HepG2 (cell line): ENCODE measurements around the gene CSTB. TPM values are rescaled to one million over a fixed set of nuclear protein-coding genes. Genes with fewer than 3 reads are reported as not detected.
A peak's percentile ranks its signal among the peaks of the same experiment; 100 is the strongest.

ENCODE experiments used
- ATAC-seq: fragments of 200-7000 bp; cut with Tn5 transposase; 3 replicates; pipeline ENCODE4 v1.9.1; 2020; ENCODE audit warnings: mild to moderate bottlenecking, moderate library complexity
- BruUV-seq: library from RNA; stranded (reverse); fragments of 400-500 nt; replicated peaks from 2 replicates; lab custom pipeline; 2021; lab: Mats Ljungman, UMichigan
- CTCF ChIA-PET: fragments of 300-600 bp; formaldehyde crosslinking; extraction: SDS; loops from one replicate; lab custom pipeline; 2021; ENCODE audit warnings: low total read pairs, inconsistent platforms, low intra/inter-chr PET ratio; lab: Yijun Ruan, JAX
- POLR2A ChIA-PET: fragments of 350-600 bp; sonication (Branson Sonifier 250); formaldehyde crosslinking; loops from one replicate; lab custom pipeline; 2020; ENCODE audit warnings: antibody characterized with exemption, inconsistent platforms; lab: Yijun Ruan, JAX
- DNase-seq: peaks from one replicate; pipeline ENCODE4 v3.0.0-alpha.2; 2015; ENCODE audit warnings: low spot score
- FAIRE-seq: peaks from 3 replicates; lab custom pipeline; 2011; peaks lifted over from hg19 to GRCh38; lab: Jason Lieb, UNC
- H2AFZ ChIP-seq: one replicate; pipeline ENCODE4 v1.6.1; 2011; ENCODE audit warnings: low read length, inconsistent platforms
- H3K27ac ChIP-seq: fragments of 300-600 bp; 3 replicates; pipeline ENCODE4 v1.8.0; 2011; ENCODE audit warnings: mixed run types, mild to moderate bottlenecking, mixed read lengths, low read length, inconsistent platforms; ENCODE audit not compliant: insufficient read depth; ENCODE audit errors: extremely low read length
- H3K27me3 ChIP-seq, 2 experiments: fragments of 200-600 bp in 1 of 2; 2 replicates in 1 of 2; 3 replicates in 1 of 2; pipeline versions ENCODE4 v1.6.0 to v1.8.0; 2011; ENCODE audit warnings: low read length in 2 of 2, mild to moderate bottlenecking in 2 of 2, moderate library complexity in 2 of 2, inconsistent platforms in 1 of 2; ENCODE audit not compliant: insufficient read depth in 2 of 2, control insufficient read depth in 1 of 2
- H3K36me3 ChIP-seq, 2 experiments: fragments of 200-600 bp in 1 of 2; replicated peaks in 1 of 2; 2 replicates in 1 of 2; 3 replicates in 1 of 2; pipeline versions ENCODE4 v1.5.1 to v1.8.0; 2011; ENCODE audit warnings: low read length in 2 of 2, inconsistent platforms in 1 of 2; ENCODE audit not compliant: insufficient read depth in 2 of 2, control insufficient read depth in 1 of 2
- H3K4me1 ChIP-seq: 2 replicates; pipeline ENCODE4 v1.5.1; 2012; ENCODE audit warnings: low read length, inconsistent platforms; ENCODE audit not compliant: insufficient read depth
- H3K4me2 ChIP-seq: 2 replicates; pipeline ENCODE4 v1.6.0; 2011; ENCODE audit warnings: low read depth, low read length, inconsistent platforms
- H3K4me3 ChIP-seq, 3 experiments: fragments of 200-600 bp in 1 of 3; sonication (generic), shearing (Covaris generic) in 1 of 3; replicated peaks in 1 of 3; 2 replicates each; pipeline ENCODE4 v1.5.1; 2011 to 2016; ENCODE audit warnings: low read length in 3 of 3, inconsistent platforms in 2 of 3, low read depth in 2 of 3, mild to moderate bottlenecking in 2 of 3, control low read depth in 1 of 3, mixed read lengths in 1 of 3; ENCODE audit not compliant: insufficient read depth in 1 of 3
- H3K79me2 ChIP-seq: one replicate; pipeline ENCODE4 v1.6.1; 2011; ENCODE audit warnings: low read length, inconsistent platforms; ENCODE audit not compliant: insufficient read depth
- H3K9ac ChIP-seq: 2 replicates; pipeline ENCODE4 v1.6.0; 2011; ENCODE audit warnings: mild to moderate bottlenecking, low read depth, low read length, inconsistent platforms; ENCODE audit not compliant: insufficient read depth
- H3K9me3 ChIP-seq: 2 replicates; pipeline ENCODE4 v1.5.1; 2012; ENCODE audit warnings: mild to moderate bottlenecking, low read length
- H4K20me1 ChIP-seq: 2 replicates; pipeline ENCODE4 v1.6.0; 2011; ENCODE audit warnings: inconsistent platforms, mild to moderate bottlenecking, low read length, moderate library complexity; ENCODE audit not compliant: insufficient read depth
- ARNT2 ChIP-seq: sonication (generic); formaldehyde crosslinking; IDR thresholded peaks from 2 replicates; pipeline ENCODE4 v1.8.0; 2022; ENCODE audit warnings: mild to moderate bottlenecking, low read depth, missing genetic modification reagents, moderate library complexity
- CCAR2 ChIP-seq: fragments of 200-400 bp; formaldehyde crosslinking; optimal IDR thresholded peaks from 2 replicates; pipeline ENCODE3; 2018; ENCODE audit warnings: low read depth, mild to moderate bottlenecking, low read length, moderate library complexity
- E2F1 ChIP-seq: sonication (generic); formaldehyde crosslinking; IDR thresholded peaks from 2 replicates; pipeline ENCODE4 v1.5.0; 2020; ENCODE audit warnings: missing genetic modification reagents
- HMG20A ChIP-seq: IDR thresholded peaks from 2 replicates; pipeline ENCODE4 v1.6.1; 2016; ENCODE audit warnings: borderline replicate concordance
- HNF4A ChIP-seq: sonication (generic); formaldehyde crosslinking; IDR thresholded peaks from 2 replicates; pipeline ENCODE4 v1.4.0; 2020; ENCODE audit warnings: missing genetic modification reagents
- HOXA7 ChIP-seq: sonication (generic); formaldehyde crosslinking; IDR thresholded peaks from 2 replicates; pipeline ENCODE4 v1.8.1; 2022; ENCODE audit warnings: mild to moderate bottlenecking, missing genetic modification reagents, moderate library complexity
- KDM6A ChIP-seq: IDR thresholded peaks from 2 replicates; pipeline ENCODE4 v1.6.1; 2016; ENCODE audit warnings: low read depth
- NCOA2 ChIP-seq: sonication (generic); formaldehyde crosslinking; IDR thresholded peaks from 2 replicates; pipeline ENCODE4 v1.8.0; 2022; ENCODE audit warnings: inconsistent platforms
- NFE2 ChIP-seq: sonication (generic); formaldehyde crosslinking; IDR thresholded peaks from 2 replicates; pipeline ENCODE4 v1.4.0; 2020; ENCODE audit warnings: missing genetic modification reagents
- RFXAP ChIP-seq: sonication (generic); formaldehyde crosslinking; IDR thresholded peaks from 2 replicates; pipeline ENCODE4 v1.4.0; 2020; ENCODE audit warnings: missing genetic modification reagents, borderline replicate concordance
- TBX2 ChIP-seq: sonication (generic); formaldehyde crosslinking; IDR thresholded peaks from 2 replicates; pipeline ENCODE4 v1.5.0; 2020; ENCODE audit warnings: missing genetic modification reagents, mild to moderate bottlenecking, borderline replicate concordance
- TOE1 ChIP-seq: sonication (generic); formaldehyde crosslinking; IDR thresholded peaks from 2 replicates; pipeline ENCODE4 v1.4.0; 2020; ENCODE audit warnings: mild to moderate bottlenecking, missing genetic modification reagents
- TOPORS ChIP-seq: sonication (generic); formaldehyde crosslinking; IDR thresholded peaks from 2 replicates; pipeline ENCODE4 v1.8.0; 2023; ENCODE audit warnings: mild to moderate bottlenecking, missing genetic modification reagents
- ZBTB8A ChIP-seq: sonication (generic); formaldehyde crosslinking; IDR thresholded peaks from 2 replicates; pipeline ENCODE4 v1.4.0; 2020; ENCODE audit warnings: mild to moderate bottlenecking, low read depth, missing genetic modification reagents, borderline replicate concordance
- ZMYM3 ChIP-seq: sonication (generic); formaldehyde crosslinking; IDR thresholded peaks from 2 replicates; pipeline ENCODE4 v1.5.1; 2020; ENCODE audit warnings: mild to moderate bottlenecking, missing genetic modification reagents
- ZNF253 ChIP-seq: sonication (generic); formaldehyde crosslinking; IDR thresholded peaks from 2 replicates; pipeline ENCODE4 v1.8.0; 2022; ENCODE audit warnings: mild to moderate bottlenecking, missing genetic modification reagents, borderline replicate concordance
- ZNF274 ChIP-seq: sonication (generic); formaldehyde crosslinking; IDR thresholded peaks from 2 replicates; pipeline ENCODE4 v1.5.1; 2020; ENCODE audit warnings: mild to moderate bottlenecking, missing genetic modification reagents
- ZNF614 ChIP-seq: IDR thresholded peaks from 2 replicates; pipeline ENCODE4 v1.6.1; 2018; ENCODE audit warnings: missing biosample characterization, missing genetic modification reagents, inconsistent platforms, borderline replicate concordance
- WGBS: methylation state at CpG from one replicate; pipeline ENCODE4 v1.1.6; 2017; ENCODE audit warnings: low lambda C conversion rate; 5-methylcytosine and 5-hydroxymethylcytosine counted together
- in situ Hi-C: cut with HindIII; loops from 2 replicates; pipeline ENCODE4 v1.10.0; 2017; ENCODE audit warnings: low pct_unique_long_range_greater_than_20kb; ENCODE audit not compliant: extremely low pct_ligation_motif_present
- intact Hi-C: fragments of 100-400 bp; cut with micrococcal nuclease; formaldehyde crosslinking; loops from one replicate; pipeline ENCODE4 v1.10.0; 2022; ENCODE audit not compliant: unreplicated experiment
- polyA plus RNA-seq, 8 experiments: library from polyadenylated mRNA; depleted of rRNA in 3 of 8; stranded (reverse) in 7 of 8; unstranded in 1 of 8; fragments of >200 nt; fragmentation: Illumina TruSeq in 4 of 8; extraction: Trizol in 4 of 8; gene quantifications; 2 replicates each; pipeline versions ENCODE4 v1.2.1 to v1.2.3, GENCODE V29; 2011 to 2016; ENCODE audit warnings: low read depth in 4 of 8, missing spikeins in 1 of 8, mixed read lengths in 1 of 8; ENCODE audit not compliant: insufficient read depth in 1 of 8
- total RNA-seq, 5 experiments: library from RNA; depleted of rRNA; stranded (reverse); fragments of >200 nt; fragmentation: Illumina TruSeq; extraction: Trizol; gene quantifications; 2 replicates each; pipeline ENCODE4 v1.2.3, GENCODE V29; 2016; ENCODE audit warnings: low read depth in 1 of 5
- TF ChIP-seq, protein P1 (sequence below): sonication (generic); formaldehyde crosslinking; conservative IDR thresholded peaks from 2 replicates; pipeline ENCODE4 v1.4.0; 2020; ENCODE audit warnings: missing genetic modification reagents
- TF ChIP-seq, protein P2 (sequence below): sonication (generic); formaldehyde crosslinking; IDR thresholded peaks from 2 replicates; pipeline ENCODE4 v1.4.0; 2020; ENCODE audit warnings: missing genetic modification reagents
- TF ChIP-seq, protein P3 (sequence below): sonication (generic); formaldehyde crosslinking; IDR thresholded peaks from 2 replicates; pipeline ENCODE4 v1.8.1; 2023; ENCODE audit warnings: mild to moderate bottlenecking, missing genetic modification reagents, borderline replicate concordance

The CSTB gene
- total and polyA plus RNA-seq, 2 of the 13 experiments (the other 11 are each of a cell fraction or from before 2014, with no cell fraction given), result 11.7 to 94.1 TPM

- TF ChIP-seq E2F1, result no peak
- TF ChIP-seq, protein P1, sequence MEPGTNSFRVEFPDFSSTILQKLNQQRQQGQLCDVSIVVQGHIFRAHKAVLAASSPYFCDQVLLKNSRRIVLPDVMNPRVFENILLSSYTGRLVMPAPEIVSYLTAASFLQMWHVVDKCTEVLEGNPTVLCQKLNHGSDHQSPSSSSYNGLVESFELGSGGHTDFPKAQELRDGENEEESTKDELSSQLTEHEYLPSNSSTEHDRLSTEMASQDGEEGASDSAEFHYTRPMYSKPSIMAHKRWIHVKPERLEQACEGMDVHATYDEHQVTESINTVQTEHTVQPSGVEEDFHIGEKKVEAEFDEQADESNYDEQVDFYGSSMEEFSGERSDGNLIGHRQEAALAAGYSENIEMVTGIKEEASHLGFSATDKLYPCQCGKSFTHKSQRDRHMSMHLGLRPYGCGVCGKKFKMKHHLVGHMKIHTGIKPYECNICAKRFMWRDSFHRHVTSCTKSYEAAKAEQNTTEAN, result no peak
- no peak for TF ChIP-seq TBX2 (CRISPR knock-in tag)
- TF ChIP-seq, all 625 proteins: peak for 13
These were observed 14.0 kb upstream of the CSTB start (continued) for GRCh38 chr21:43790010-43790524.

DNA sequence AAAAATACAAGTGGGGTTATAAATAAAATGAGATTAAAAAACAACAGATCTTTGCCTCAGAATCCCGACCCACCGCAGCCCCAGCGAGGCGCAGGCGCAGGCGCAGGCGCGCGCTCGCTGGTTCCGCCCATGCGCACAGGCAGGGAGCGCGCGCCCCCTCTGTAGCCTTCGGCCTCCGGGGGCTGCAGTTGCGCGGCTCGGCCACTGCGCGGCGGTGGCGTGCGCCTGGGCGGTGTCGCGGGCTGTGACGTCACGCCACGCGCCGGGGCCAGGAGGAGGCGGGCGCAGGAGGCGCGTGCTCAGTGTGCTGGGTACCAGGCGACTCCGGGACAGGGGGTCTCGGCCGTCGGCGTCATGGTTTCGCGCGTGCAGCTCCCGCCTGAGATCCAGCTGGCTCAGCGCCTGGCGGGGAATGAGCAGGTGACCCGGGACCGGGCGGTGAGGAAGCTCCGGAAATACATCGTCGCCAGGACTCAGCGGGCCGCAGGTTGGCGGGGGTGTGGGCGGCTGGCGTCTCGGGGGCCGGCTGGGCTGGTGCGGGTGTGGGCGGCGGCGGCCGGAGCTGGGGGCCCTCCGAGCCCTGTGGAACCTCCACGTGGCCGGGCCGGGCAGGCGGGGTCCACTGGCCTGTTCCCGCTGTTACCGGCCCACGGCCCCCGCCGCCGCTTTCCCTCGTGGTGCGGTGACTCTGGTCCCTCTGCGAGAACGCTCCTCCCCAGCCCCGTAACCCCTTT lies 13.3 kb upstream of the CSTB start, which contains the start of gene RRP1:
Gene RRP1, plus strand, starts transcription at position 302 of the 734 bp plus-strand sequence. Its CDS starts 53 bp downstream, at position 355.
- in situ Hi-C loops, result no loop called here
- H4K20me1 ChIP-seq, result peaks cover 5% of the 10 kb centered on the region; the same call in 1 of the 2 replicates
- ChIA-PET CTCF (interaction anchor here (0.9 kb wide), 1 partner anchor 186 kb away, joined by 4 read pairs; no protein-coding TSS in a partner anchor), POLR2A (interaction anchor here (0.7 to 2.7 kb wide), 5 partner anchors 12 to 129 kb away, joined by 3 to 21 read pairs (median 4); no protein-coding TSS in a partner anchor)
- H3K27ac ChIP-seq, result peak within 1 kb of the TSS; percentile 71
- 1% methylated on average over 15 of the region's 83 CpGs for WGBS
- no peaks in the 10 kb centered on the region; a peak in 1 of 5 replicates for H3K27me3 ChIP-seq
- H3K4me3 ChIP-seq, result peak within 1 kb of the TSS; percentile 75 to 95 (median 86)
- peaks cover 16% of the 10 kb centered on the region for H3K4me1 ChIP-seq
- FAIRE-seq, result no peak
- intact Hi-C loops, result no loop called here
- no peaks in the 10 kb centered on the region for H3K9me3 ChIP-seq
- H3K79me2 ChIP-seq, result peaks cover 43% of the 10 kb centered on the region
- DNase-seq, result peak; percentile 74
- H3K4me2 ChIP-seq, result peak within 1 kb of the TSS; percentile 84
- H3K36me3 ChIP-seq, result peaks cover 18 to 33% of the 10 kb centered on the region in 2 experiments
- BruUV-seq, result TSS peak; percentile 68
- peak within 1 kb of the TSS; percentile 80 for H3K9ac ChIP-seq
- peak; percentile 88 for ATAC-seq
- H2AFZ ChIP-seq, result no peak within 1 kb of the TSS
- TF ChIP-seq ZMYM3 (CRISPR knock-in tag) (no peak), NFE2 (no peak), ZBTB8A (CRISPR knock-in tag) (no peak), RFXAP (CRISPR knock-in tag) (peak; percentile 79; the same call in 1 of the 2 replicates), ZNF274 (CRISPR knock-in tag) (peak; percentile 44), ARNT2 (peak; percentile 88), TOE1 (CRISPR knock-in tag) (no peak), CCAR2 (no peak), ZNF253 (CRISPR knock-in tag) (0 out of 2 replicates have a peak, but pooled peaks have one; percentile 20), HNF4A (CRISPR knock-in tag) (no peak), TOPORS (CRISPR knock-in tag) (no peak; the same call in 1 of the 2 replicates), NCOA2 (CRISPR knock-in tag) (peak; percentile 32; the same call in 1 of the 2 replicates), HOXA7 (CRISPR knock-in tag) (no peak), HMG20A (no peak), KDM6A (CRISPR knock-in tag) (no peak), ZNF614 (peak; percentile 77; the same call in 1 of the 2 replicates)
- TF ChIP-seq, protein P2, sequence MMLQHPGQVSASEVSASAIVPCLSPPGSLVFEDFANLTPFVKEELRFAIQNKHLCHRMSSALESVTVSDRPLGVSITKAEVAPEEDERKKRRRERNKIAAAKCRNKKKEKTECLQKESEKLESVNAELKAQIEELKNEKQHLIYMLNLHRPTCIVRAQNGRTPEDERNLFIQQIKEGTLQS (CRISPR knock-in tag), result peak; percentile 60
- TF ChIP-seq, protein P3, sequence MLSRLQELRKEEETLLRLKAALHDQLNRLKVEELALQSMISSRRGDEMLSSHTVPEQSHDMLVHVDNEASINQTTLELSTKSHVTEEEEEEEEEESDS (CRISPR knock-in tag), result no peak
